Hematopoietic multipotent progenitor cell treated with erythropoietin and hydrocortisone succinate and interleukin-3 and kit ligand, for 6 days (in vitro differentiated cells): ENCODE measurements around the gene PSMG2.

ENCODE experiments used
- DNase-seq: peaks from one replicate; pipeline ENCODE4 v3.0.0-alpha.2; 2015

The PSMG2 gene

GRCh38 chr18:12702221-12703095, at the start of gene PSMG2, which contains the start of gene CEP76:
Gene PSMG2 (plus strand): TSS chr18:12703042. CDS start chr18:12703108, 66 bp downstream.
Gene CEP76 (minus strand): TSS chr18:12702723. CDS start chr18:12702548, 175 bp downstream.
- DNase-seq, result peak; percentile 92

- no peak for DNase-seq
Measured at GRCh38 chr18:12654971-12655370, 47.9 kb upstream of the PSMG2 start.

GRCh38 chr18:12656605-12656937, 46.3 kb upstream of the PSMG2 start:
- DNase-seq, result no peak

GRCh38 chr18:12656938-12657683, 45.7 kb upstream of the PSMG2 start:
- no peak for DNase-seq

GRCh38 chr18:12657684-12658425, 45.0 kb upstream of the PSMG2 start, which contains the start of gene SPIRE1:
Gene SPIRE1 (minus strand): TSS chr18:12658107. CDS start chr18:12657866, 241 bp downstream.
- DNase-seq, result peak; percentile 46

- DNase-seq, result peak; percentile 55
Measured at GRCh38 chr18:12658426-12659138, 44.3 kb upstream of the PSMG2 start.

GRCh38 chr18:12659904-12660605, 42.8 kb upstream of the PSMG2 start:
- peak; percentile 84 for DNase-seq

GRCh38 chr18:12668041-12668440, 34.8 kb upstream of the PSMG2 start:
- no peak for DNase-seq

- DNase-seq, result peak; percentile 38
Measured at GRCh38 chr18:12679183-12679786, 23.6 kb upstream of the PSMG2 start.

GRCh38 chr18:12686100-12686499, 16.7 kb upstream of the PSMG2 start:
- peak; percentile 59 for DNase-seq

- no peak for DNase-seq
Measured at GRCh38 chr18:12689256-12689850, 13.5 kb upstream of the PSMG2 start.

GRCh38 chr18:12692206-12692605, 10.6 kb upstream of the PSMG2 start:
- no peak for DNase-seq

- no peak for DNase-seq
Measured at GRCh38 chr18:12694032-12694431, 8.8 kb upstream of the PSMG2 start.

- no peak for DNase-seq
Measured at GRCh38 chr18:12699747-12700146, 3.1 kb upstream of the PSMG2 start.

- peak; percentile 9 for DNase-seq
Measured at GRCh38 chr18:12701161-12701560, 1.7 kb upstream of the PSMG2 start.

GRCh38 chr18:12703096-12703567, 290 bp downstream of the PSMG2 start:
- DNase-seq, result no peak

GRCh38 chr18:12703664-12704063, 822 bp downstream of the PSMG2 start:
- DNase-seq, result peak; percentile 61

GRCh38 chr18:12711446-12711845, 8.6 kb downstream of the PSMG2 start:
- DNase-seq, result no peak

- no peak for DNase-seq
Measured at GRCh38 chr18:12721495-12722275, 18.8 kb downstream of the PSMG2 start.

GRCh38 chr18:12722731-12723130, 19.9 kb downstream of the PSMG2 start:
- no peak for DNase-seq
